Epithelial cell of esophagus (primary cell): ENCODE data around the gene HHAT.

ENCODE experiments used
- DNase-seq: peaks from one replicate; pipeline ENCODE4 v3.0.0; 2010; ENCODE audit warnings: low read depth
- H3K4me3 ChIP-seq: 2 replicates; pipeline ENCODE4 v1.5.1; 2011; ENCODE audit warnings: mild to moderate bottlenecking, low read length, control low read depth
- CTCF ChIP-seq: IDR thresholded peaks from 2 replicates; pipeline ENCODE4 v1.5.1; 2011; ENCODE audit warnings: low read depth, mild to moderate bottlenecking, low read length, control low read depth, inconsistent platforms; ENCODE audit not compliant: insufficient read depth; ENCODE audit errors: missing control alignments

HHAT gene

GRCh38 chr1:210384625-210385024 lies 55.9 kb downstream of the HHAT start:
- H3K4me3 ChIP-seq, result no peak overlapping the region
- no peak for DNase-seq
- TF ChIP-seq CTCF, result no peak

- no peak for DNase-seq
- no peak overlapping the region for H3K4me3 ChIP-seq
- TF ChIP-seq CTCF, result no peak
Observed at GRCh38 chr1:210385228-210385627, 56.5 kb downstream of the HHAT start.

- no peak for TF ChIP-seq CTCF
- H3K4me3 ChIP-seq, result no peak overlapping the region
- no peak for DNase-seq
Observed at GRCh38 chr1:210394281-210394821, 65.6 kb downstream of the HHAT start.

GRCh38 chr1:210396541-210396940 lies 67.8 kb downstream of the HHAT start:
- TF ChIP-seq CTCF, result no peak
- DNase-seq, result no peak
- no peak overlapping the region for H3K4me3 ChIP-seq

- DNase-seq, result no peak
- TF ChIP-seq CTCF, result no peak
- H3K4me3 ChIP-seq, result no peak overlapping the region
Observed at GRCh38 chr1:210397252-210397651, 68.5 kb downstream of the HHAT start.

- no peak for TF ChIP-seq CTCF
- no peak for DNase-seq
- no peak overlapping the region for H3K4me3 ChIP-seq
Observed at GRCh38 chr1:210397681-210398080, 69.0 kb downstream of the HHAT start.

GRCh38 chr1:210398466-210398865 lies 69.8 kb downstream of the HHAT start:
- DNase-seq, result no peak

More at GRCh38 chr1:210398466-210398865, 69.8 kb downstream of the HHAT start:
- H3K4me3 ChIP-seq, result no peak overlapping the region
- TF ChIP-seq CTCF, result no peak
